Measurements from ENCODE around the gene KLK13.

DNA sequence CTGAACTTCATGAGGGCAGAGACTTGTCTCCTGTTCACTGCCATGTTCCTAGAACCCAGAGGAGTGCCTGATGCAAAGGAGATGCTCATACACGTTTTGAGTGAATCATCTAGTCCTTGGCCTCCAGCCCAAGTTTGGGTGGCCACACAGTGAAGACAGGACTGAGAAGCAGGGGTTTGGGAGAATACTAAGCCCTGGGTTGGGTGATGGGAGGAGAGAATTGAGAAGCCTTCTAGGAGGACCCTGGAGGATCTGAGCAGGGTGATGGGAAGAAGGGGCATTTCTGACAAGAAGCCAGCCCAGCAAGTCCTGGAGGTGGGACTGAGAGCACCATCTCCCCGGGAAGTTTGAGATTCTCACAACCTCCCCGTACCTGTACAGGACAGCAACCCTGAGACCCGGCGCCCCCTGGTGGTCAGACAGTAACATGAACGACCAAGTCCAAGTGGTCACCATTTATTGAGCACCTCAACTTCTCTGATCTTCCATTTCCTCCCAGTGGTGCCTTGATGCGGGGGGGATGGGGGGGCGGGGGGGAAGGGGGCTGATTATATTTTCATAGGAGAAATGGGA lies 32.4 kb upstream of the KLK13 start:
- no peak for TF ChIP-seq POLR2A (IDR thresholded peaks at IDR 0.05)
- TF ChIP-seq, protein P1, sequence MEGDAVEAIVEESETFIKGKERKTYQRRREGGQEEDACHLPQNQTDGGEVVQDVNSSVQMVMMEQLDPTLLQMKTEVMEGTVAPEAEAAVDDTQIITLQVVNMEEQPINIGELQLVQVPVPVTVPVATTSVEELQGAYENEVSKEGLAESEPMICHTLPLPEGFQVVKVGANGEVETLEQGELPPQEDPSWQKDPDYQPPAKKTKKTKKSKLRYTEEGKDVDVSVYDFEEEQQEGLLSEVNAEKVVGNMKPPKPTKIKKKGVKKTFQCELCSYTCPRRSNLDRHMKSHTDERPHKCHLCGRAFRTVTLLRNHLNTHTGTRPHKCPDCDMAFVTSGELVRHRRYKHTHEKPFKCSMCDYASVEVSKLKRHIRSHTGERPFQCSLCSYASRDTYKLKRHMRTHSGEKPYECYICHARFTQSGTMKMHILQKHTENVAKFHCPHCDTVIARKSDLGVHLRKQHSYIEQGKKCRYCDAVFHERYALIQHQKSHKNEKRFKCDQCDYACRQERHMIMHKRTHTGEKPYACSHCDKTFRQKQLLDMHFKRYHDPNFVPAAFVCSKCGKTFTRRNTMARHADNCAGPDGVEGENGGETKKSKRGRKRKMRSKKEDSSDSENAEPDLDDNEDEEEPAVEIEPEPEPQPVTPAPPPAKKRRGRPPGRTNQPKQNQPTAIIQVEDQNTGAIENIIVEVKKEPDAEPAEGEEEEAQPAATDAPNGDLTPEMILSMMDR (IDR thresholded peaks at IDR 0.05) = peak; percentile 41 to 65 (median 54)
